ENCODE data around the gene ARFIP2. TPM values are rescaled to one million over a fixed set of nuclear protein-coding genes. Genes with fewer than 3 reads are reported as not detected.
"Not testable (repeated sequence)": the region's sequence is repeated elsewhere in the genome, so short reads cannot be mapped to it uniquely, and the experiment has no call there.

The ARFIP2 gene
- 53.2 and 64.8 TPM in 2 replicates for total RNA-seq

GRCh38 chr11:6481012-6481923, at the start of gene ARFIP2, which contains the start of gene TIMM10B:
TSS of gene ARFIP2 (minus strand) at chr11:6481331. CDS start at chr11:6480421, 910 bp downstream.
TSS of gene TIMM10B (plus strand) at chr11:6481501. CDS start at chr11:6481517, 16 bp downstream.
- peak; percentile 95 for DNase-seq (ENCODE audit: low read depth, low spot score)

- DNase-seq (ENCODE audit: low read depth, low spot score) = no peak
These were observed 49.7 kb upstream of the ARFIP2 start for GRCh38 chr11:6530848-6531247.

GRCh38 chr11:6529266-6529665, 48.1 kb upstream of the ARFIP2 start:
- DNase-seq (ENCODE audit: low read depth, low spot score) = no peak

- no peak for DNase-seq (ENCODE audit: low read depth, low spot score)
These were observed 45.4 kb upstream of the ARFIP2 start for GRCh38 chr11:6526411-6527135.

- DNase-seq (ENCODE audit: low read depth, low spot score) = peak; percentile 5
These were observed 42.1 kb upstream of the ARFIP2 start for GRCh38 chr11:6523253-6523652.

GRCh38 chr11:6521946-6522345, 40.8 kb upstream of the ARFIP2 start:
- DNase-seq (ENCODE audit: low read depth, low spot score) = not testable (repeated sequence)

GRCh38 chr11:6520265-6520664, 39.1 kb upstream of the ARFIP2 start:
- DNase-seq (ENCODE audit: low read depth, low spot score) = no peak

GRCh38 chr11:6516865-6517264, 35.7 kb upstream of the ARFIP2 start:
- DNase-seq (ENCODE audit: low read depth, low spot score) = no peak

- peak; percentile 37 for DNase-seq (ENCODE audit: low read depth, low spot score)
These were observed 24.6 kb upstream of the ARFIP2 start for GRCh38 chr11:6505577-6506240.

- DNase-seq (ENCODE audit: low read depth, low spot score) = no peak
These were observed 23.0 kb upstream of the ARFIP2 start for GRCh38 chr11:6504166-6504565.

GRCh38 chr11:6502382-6502781, 21.3 kb upstream of the ARFIP2 start:
- no peak for DNase-seq (ENCODE audit: low read depth, low spot score)

GRCh38 chr11:6498544-6498943, 17.4 kb upstream of the ARFIP2 start:
- DNase-seq (ENCODE audit: low read depth, low spot score) = no peak

- DNase-seq (ENCODE audit: low read depth, low spot score) = no peak
These were observed 17.0 kb upstream of the ARFIP2 start for GRCh38 chr11:6498121-6498520.

GRCh38 chr11:6497069-6497839, 16.1 kb upstream of the ARFIP2 start, which contains the start of gene DNHD1:
TSS of gene DNHD1 (plus strand) at chr11:6497280. CDS start at chr11:6498216, 936 bp downstream.
- DNase-seq (ENCODE audit: low read depth, low spot score) = no peak

GRCh38 chr11:6489306-6489705, 8.2 kb upstream of the ARFIP2 start:
- DNase-seq (ENCODE audit: low read depth, low spot score) = no peak

- no peak for DNase-seq (ENCODE audit: low read depth, low spot score)
These were observed 7.7 kb upstream of the ARFIP2 start for GRCh38 chr11:6488821-6489220.

GRCh38 chr11:6488342-6488741, 7.2 kb upstream of the ARFIP2 start:
- no peak for DNase-seq (ENCODE audit: low read depth, low spot score)

- no peak for DNase-seq (ENCODE audit: low read depth, low spot score)
These were observed 5.8 kb upstream of the ARFIP2 start for GRCh38 chr11:6486938-6487337.

GRCh38 chr11:6486256-6486655, 5.1 kb upstream of the ARFIP2 start:
- no peak for DNase-seq (ENCODE audit: low read depth, low spot score)

GRCh38 chr11:6485661-6486060, 4.5 kb upstream of the ARFIP2 start:
- DNase-seq (ENCODE audit: low read depth, low spot score) = no peak

GRCh38 chr11:6483015-6483414, 1.9 kb upstream of the ARFIP2 start:
- no peak for DNase-seq (ENCODE audit: low read depth, low spot score)
